WTC11 (cell line): Measurements from ENCODE around the gene RAB3IL1.
A peak's percentile ranks its signal among the peaks of the same experiment; 100 is the strongest.

Source experiments
- ATF1 ChIP-seq: sonication (generic); formaldehyde crosslinking; IDR thresholded peaks from 2 replicates; pipeline ENCODE4 v1.8.1; 2023; ENCODE audit warnings: mild to moderate bottlenecking, moderate library complexity, missing genetic modification reagents
- ATF2 ChIP-seq: sonication (generic); formaldehyde crosslinking; IDR thresholded peaks from 2 replicates; pipeline ENCODE4 v1.8.1; 2022; ENCODE audit warnings: low read depth, missing genetic modification reagents, borderline replicate concordance
- CTCF ChIP-seq: fragments of 200-600 bp; IDR thresholded peaks from 2 replicates; pipeline ENCODE4 v1.8.0; 2022; ENCODE audit warnings: antibody characterized with exemption
- FOXP1 ChIP-seq: sonication (generic); formaldehyde crosslinking; IDR thresholded peaks from 2 replicates; pipeline ENCODE4 v1.8.0; 2022; ENCODE audit warnings: missing genetic modification reagents, mild to moderate bottlenecking, moderate library complexity, borderline replicate concordance
- FOXP4 ChIP-seq: sonication (generic); formaldehyde crosslinking; IDR thresholded peaks from 2 replicates; pipeline ENCODE4 v1.8.0; 2022; ENCODE audit warnings: mild to moderate bottlenecking, missing genetic modification reagents
- MAX ChIP-seq: sonication (generic); formaldehyde crosslinking; IDR thresholded peaks from 2 replicates; pipeline ENCODE4 v1.8.0; 2022; ENCODE audit warnings: mild to moderate bottlenecking, missing genetic modification reagents
- MLX ChIP-seq: sonication (generic); formaldehyde crosslinking; IDR thresholded peaks from 2 replicates; pipeline ENCODE4 v1.8.1; 2023; ENCODE audit warnings: mild to moderate bottlenecking, missing genetic modification reagents, moderate library complexity
- STAT6 ChIP-seq: sonication (generic); formaldehyde crosslinking; conservative IDR thresholded peaks from 2 replicates; pipeline ENCODE4 v1.8.1; 2023; ENCODE audit warnings: mild to moderate bottlenecking, low read depth, missing genetic modification reagents, moderate library complexity
- USF2 ChIP-seq: sonication (generic); formaldehyde crosslinking; IDR thresholded peaks from 2 replicates; pipeline ENCODE4 v1.8.1; 2023; ENCODE audit warnings: mild to moderate bottlenecking, missing genetic modification reagents, moderate library complexity
- ZNF121 ChIP-seq: sonication (generic); formaldehyde crosslinking; IDR thresholded peaks from 2 replicates; pipeline ENCODE4 v1.8.0; 2023; ENCODE audit warnings: missing genetic modification reagents
- ZNF219 ChIP-seq: sonication (generic); formaldehyde crosslinking; IDR thresholded peaks from 2 replicates; pipeline ENCODE4 v1.8.0; 2023; ENCODE audit warnings: missing genetic modification reagents, mild to moderate bottlenecking, borderline replicate concordance

GRCh38 chr11:61891331-61892084 is 25.9 kb downstream of the RAB3IL1 start, which contains the start of gene FADS3:
- TF ChIP-seq USF2 (CRISPR knock-in tag) (no peak), FOXP4 (CRISPR knock-in tag) (peak; percentile 60; the same call in 1 of the 2 replicates), CTCF (no peak), ZNF219 (CRISPR knock-in tag) (no peak), MLX (CRISPR knock-in tag) (no peak), STAT6 (CRISPR knock-in tag) (no peak), ATF2 (CRISPR knock-in tag) (no peak), ZNF121 (CRISPR knock-in tag) (no peak), MAX (peak; percentile 29; the same call in 1 of the 2 replicates), ATF1 (CRISPR knock-in tag) (no peak), FOXP1 (CRISPR knock-in tag) (0 out of 2 replicates have a peak, but pooled peaks have one; percentile 15)
